Cerebellar cortex (tissue), 1 donor: Measurements from ENCODE around the gene ZCCHC7.
A peak's percentile ranks its signal among the peaks of the same experiment; 100 is the strongest.
"Not testable (repeated sequence)": the region's sequence is repeated elsewhere in the genome, so short reads cannot be mapped to it uniquely, and the experiment has no call there.

Experiments used
- DNase-seq: peaks from one replicate; pipeline ENCODE4 v3.0.0-alpha.2; 2015; ENCODE audit warnings: low spot score

ZCCHC7 gene

DNA sequence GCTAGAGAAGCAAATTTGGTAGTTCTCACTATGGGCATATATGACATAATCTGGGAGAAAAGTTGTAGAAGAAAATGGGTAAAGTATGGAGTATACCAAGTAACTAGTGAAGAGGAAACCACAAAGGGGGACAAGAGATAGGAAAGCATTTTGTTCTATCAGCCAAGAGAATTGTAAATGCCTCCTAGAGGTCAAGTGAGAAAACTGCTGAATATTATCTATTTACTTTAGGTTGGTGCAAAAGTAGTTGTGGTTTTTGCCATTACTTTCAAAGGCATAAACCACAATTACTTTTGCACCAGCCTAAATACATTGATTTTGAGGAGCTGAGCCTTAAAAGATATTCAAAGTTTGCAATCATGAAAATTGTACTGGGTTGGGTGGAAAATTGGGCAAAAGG is 175.4 kb downstream of the ZCCHC7 start:
- no peak for DNase-seq

DNA sequence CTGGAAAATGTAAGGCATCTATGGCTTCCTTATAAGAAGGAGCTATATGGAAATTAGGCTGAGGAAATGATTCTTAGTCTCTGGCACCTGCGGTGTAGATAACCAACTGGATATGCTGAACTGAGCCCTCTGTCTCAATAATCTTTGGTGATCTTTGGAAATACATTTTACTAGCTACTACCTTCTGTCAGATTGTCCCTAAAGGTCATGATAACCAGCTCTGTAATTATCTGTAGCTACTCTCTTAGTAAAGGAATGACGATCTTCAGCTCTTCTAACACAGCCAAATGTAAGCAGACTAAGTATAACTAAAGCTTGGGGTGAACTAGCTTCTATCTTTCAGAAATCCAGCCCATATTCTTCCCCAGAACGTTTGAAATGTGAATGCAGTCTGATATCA is 177.2 kb downstream of the ZCCHC7 start:
- no peak for DNase-seq

DNA sequence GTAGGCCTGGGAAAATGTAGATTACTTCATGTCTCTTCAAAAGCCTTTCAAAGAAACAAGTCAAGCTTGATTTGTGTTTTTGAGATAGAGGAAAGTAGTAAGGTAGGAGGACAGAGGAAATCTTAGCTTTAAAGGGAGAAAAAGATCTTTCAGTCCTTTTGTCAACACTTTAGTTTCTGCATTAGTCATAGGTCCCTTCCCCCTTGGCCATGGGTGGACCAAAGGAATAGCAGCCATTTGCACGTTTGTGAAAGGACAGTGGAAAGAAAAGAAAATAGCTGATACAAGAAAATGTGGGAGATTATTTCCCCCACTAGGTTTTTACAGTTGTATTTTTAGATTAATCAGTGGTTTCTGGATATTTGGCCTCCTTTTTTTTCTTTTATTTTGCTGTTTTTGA is 180.2 kb downstream of the ZCCHC7 start:
- no peak for DNase-seq

DNA sequence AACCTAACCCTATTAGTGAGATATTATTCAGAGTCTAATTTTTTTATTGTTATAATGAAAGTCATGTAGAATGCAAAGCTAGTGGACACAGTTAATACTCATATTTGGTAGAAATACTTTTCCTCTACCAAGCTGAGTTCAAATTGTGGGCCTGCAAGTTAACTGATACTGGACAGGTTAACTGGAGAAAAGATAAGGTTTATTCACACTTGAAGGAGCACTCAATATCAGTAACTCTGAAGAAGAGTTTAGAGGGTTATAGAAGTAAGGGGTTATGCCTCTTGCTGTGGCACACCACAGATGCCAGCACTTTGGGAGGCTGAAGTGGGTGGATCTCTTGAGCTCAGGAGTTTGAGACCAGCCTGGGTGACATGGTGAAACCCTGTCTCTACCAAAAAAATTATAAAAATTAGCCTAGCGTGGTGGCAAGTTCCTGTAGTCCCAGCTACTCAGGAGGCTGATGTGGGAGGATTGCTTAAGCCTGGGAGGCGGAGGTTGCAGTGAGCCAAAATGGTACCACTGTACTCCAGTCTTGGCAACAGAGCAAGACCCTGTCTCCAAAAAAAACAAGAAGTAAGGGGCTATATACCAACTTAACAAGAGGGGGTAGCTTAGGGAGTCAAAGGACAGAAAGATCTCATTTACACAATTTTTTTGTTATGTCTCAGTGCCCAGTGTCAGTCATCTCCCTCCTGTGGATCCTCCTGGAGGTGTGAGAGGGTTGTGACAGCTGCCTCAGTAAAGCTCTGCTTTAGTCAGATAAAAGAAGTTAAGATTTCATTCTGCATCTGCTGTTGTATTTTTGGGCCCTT is 180.9 kb downstream of the ZCCHC7 start:
- no peak for DNase-seq

DNA sequence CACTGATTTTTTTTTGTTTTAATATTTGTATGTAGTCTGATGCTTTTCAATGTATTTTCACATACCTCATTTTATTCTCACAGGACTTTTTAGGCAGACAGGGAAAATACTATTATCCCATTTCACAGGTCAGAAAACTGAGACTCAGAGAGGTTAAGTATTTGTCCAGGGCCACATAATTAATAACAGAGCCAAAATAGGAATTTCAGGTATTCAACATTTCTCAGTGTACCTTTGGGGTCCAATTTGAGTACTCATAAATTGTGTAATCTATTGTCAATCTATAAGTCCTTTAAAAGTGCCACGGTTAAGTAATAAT is 181.4 kb downstream of the ZCCHC7 start:
- DNase-seq: no peak

DNA sequence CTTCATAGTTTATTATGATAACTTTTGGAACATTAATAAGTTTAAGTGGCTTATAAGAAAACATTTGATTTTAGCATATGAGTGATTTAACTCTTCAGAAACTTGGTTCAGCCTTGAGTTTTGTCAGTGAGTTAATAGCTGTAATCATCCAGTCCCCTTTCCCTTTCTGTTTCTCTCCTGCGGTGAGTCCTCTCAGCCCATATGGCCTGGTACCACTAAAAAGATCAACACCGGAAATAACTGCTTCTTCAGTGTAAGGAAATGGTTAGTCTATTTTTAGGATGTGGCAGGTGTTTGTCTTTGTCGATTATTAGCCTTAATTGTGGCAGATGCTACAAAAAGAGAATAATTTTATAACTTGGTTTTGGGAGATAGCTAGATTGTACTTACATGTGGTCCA is 181.9 kb downstream of the ZCCHC7 start:
- DNase-seq: peak; percentile 71

DNA sequence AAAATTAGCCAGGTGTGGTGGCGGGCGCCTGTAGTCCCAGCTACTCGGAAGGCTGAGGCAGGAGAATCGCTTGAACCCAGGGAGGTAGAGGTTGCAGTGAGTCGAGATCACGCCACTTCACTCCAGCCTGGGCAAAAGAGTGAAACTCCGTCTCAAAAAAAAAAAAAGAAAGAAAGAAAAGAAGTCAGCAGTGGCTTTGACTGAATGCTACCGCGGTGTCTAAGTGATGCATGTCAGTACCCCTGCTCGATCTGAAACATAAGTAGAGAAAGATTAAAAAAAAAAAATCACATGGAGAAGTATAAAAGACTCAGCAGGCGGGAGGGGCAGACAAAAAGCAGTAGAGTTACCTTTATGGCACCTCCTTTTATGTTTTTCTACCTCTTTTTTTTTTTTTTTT is 182.9 kb downstream of the ZCCHC7 start:
- not testable (repeated sequence) for DNase-seq

DNA sequence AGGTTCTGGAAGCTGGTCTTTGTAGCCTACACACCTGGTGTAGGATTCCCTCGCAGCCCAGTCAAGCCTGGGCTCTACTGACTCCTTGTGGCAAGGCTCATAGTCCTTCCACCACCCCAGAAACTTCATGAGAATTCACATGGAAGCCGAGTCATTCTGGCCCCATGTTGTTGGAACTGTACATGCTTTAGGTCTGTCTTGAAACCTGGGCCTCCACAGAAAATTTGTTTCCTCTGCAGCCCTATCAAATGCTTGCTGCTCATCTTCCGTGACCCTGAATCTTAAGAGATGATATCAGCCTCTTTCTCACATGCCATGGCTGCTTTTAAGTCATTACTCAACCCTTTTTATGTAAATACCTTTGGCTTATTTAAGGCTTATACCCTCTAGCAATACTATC is 188.8 kb downstream of the ZCCHC7 start:
- no peak for DNase-seq

DNA sequence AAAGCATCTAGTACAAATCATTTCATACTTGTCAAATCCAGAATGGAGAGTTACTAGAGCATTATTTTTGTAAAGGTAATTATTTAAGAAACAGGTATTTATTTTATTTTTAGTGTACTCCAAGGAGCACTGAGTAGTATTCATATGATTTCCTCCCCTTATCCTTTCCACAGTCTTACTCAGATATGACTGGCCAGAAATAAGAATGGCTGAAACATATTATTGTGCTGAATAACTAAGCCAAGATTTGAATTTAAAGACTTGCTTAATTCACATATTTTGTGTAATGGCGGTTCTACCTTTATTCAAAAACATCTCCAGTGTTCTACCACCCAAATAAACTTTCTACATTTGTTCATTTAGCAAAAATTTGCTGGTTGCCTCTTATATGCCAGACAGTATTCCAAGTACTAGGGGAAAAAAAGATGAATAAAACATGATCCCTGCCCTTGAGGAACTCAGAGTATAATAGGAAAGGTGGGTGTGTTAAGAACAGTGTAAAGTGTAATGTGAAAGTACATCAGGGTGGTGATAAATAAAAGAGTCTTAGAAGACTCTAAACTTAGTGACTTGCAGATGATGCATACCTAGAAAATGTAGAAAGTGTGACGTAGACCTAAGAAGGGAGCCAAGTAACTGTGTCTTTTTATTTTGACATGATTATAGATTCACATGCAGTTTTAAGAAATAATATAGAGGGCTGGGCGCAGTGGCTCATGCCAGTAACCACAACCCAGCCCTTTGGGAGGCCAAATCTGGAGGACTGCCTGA is 191.7 kb downstream of the ZCCHC7 start:
- no peak for DNase-seq

DNA sequence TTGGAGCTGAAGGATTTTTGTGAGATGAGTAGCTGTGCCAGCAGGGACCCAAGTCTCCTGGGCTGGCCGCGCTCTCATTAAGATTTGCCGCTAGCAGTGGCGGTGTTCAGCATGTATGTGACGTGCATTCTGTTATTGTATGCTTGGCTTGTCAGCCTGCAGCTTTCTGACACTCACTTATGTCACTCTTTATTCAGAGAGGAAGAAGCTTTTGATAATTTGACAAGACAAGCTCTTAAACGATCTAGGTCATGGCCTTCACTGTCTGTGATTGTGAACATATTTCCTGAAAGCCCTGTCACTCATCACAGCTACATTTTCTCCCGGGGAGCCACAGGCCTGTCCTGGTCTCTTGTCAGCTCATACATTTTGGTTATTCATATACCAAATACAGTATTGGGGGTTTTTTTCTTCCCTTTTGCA is 203.9 kb downstream of the ZCCHC7 start:
- peak; percentile 60 for DNase-seq

DNA sequence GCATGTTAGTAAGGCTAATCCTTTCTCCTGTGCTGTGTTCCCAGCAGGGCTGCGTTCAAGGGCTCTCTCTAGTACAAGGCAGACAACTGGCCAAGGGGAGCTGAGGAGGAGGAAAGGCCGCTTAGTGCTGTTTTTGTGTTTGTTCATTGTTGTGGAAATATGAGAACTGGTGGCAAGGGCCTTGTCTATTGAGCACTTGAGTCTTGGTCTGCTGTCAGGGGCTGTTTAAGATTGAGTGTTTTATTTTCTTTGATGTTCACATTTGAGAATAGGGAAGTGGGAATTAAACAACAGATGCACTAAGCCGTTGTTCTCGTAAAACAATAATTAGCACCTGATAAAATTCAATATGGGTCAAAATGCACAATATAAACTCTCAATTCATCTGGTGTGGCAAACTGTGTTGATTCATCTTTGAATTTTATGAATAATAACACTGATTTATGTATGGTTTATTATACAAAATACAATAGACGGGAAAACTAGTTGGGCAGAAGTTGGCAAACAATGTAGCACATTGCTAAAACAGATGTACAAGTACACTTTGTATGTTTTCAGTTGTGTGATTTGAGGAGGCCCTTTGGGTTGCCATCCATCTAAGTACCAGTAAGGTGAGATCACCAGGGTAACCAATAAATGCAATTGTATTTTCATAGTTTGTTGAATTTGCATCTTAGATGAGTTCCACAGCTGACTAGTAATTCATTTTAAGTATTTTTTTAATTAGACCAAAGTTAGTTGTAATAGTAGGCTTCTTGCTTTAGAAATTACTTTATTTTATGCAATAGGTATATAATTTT is 204.5 kb downstream of the ZCCHC7 start:
- no peak for DNase-seq

DNA sequence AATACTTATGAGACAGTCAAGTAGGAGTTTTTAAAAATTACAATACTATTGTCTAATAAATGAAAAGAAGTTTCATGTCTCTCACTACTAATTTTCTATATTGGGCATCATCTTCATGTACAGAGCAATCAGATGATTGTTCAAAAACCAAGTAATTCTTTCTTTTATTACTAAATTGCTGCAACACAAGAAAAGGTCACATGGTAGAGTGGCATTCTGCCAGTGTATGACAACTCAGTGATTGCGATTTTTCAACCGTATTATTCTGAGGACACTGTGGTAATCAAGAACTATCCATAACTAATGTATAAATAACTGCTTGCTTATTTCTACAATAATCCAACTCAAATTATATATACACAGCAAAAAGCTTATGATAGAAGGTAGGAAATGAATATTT is 205.4 kb downstream of the ZCCHC7 start:
- no peak for DNase-seq

DNA sequence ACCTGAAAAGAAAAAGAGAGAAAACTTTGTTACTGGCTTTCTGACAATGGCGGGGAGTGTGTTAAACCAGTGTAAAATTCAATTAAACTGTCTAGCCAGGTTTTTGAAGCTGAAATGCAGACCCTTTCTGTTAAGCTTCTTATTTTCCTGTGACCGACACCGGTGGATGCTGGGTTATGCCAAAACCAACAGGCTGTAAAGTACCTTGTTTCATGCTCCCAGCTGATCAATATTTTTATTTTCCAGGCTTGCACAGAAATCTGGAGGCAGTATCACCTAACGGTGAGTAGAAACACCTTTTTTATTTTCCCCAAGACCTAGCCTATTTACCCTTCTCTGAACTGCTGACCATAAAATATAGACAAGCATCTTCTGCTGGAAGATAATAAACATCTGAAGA is 207.2 kb downstream of the ZCCHC7 start:
- no peak for DNase-seq

DNA sequence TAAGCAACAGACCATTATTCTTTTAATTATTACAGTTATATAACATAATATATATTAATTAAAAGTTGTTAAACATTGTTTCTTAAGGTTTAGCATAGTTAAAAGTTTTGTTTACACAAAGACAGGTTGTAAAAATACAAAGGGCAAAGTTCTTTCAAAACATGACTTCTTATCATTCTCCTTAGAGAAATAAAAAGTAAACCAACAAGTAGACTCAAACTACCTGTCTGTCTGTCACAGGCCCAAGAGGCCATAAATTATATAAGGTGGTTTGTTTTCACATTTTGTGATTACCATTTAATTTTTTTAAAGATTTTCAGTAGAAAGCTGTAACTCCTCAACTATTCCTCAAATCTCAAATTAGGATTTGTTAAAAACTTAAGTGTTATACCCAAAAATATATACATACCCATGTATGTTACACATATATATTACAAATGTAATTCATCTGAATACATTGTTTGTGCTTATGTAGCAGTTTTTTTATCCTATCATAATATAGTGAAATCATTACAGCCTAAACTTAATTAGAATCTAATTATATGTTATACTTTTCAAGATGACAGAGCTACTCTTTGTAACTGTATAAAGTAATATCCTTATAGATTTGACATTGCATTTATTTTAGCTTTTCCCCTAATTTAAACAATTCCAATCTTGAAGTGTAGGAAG is 208.3 kb downstream of the ZCCHC7 start:
- DNase-seq: no peak

DNA sequence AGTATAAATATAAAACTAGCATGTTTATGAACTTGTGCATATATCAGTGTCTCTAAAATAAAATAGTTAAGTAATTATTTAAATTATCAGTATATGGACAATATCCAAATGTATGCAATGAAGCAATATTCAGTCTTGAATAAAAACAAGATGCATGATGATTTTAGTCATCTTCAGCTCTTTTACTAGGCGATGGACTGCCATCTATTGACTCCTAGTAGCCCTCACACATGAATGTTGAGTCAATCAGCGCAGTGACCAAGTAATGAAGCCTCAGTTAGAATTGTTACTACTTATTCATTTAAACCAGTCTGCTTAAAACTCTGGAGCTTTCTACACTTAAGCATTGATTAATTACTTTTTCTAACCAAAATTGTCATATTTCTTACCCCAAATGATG is 209.2 kb downstream of the ZCCHC7 start:
- DNase-seq: peak; percentile 35

DNA sequence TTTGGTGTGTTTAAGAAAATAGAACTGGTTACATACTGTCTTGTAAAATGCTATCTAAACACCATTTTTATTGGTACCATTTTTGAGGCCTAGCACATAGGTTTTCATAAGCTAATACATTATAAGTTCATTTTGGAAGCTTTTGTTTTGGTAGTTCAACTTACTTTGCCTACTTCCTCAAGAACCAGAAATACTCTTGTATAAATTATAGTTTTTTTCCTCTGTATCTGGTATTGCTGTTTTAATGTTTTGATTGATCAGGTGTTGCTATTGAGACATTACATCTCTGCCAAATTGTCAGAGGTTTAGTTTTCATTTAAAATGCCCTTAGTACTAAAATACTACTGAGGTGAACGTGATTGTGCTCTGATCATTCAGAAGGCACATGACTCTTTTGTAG is 211.5 kb downstream of the ZCCHC7 start:
- no peak for DNase-seq

DNA sequence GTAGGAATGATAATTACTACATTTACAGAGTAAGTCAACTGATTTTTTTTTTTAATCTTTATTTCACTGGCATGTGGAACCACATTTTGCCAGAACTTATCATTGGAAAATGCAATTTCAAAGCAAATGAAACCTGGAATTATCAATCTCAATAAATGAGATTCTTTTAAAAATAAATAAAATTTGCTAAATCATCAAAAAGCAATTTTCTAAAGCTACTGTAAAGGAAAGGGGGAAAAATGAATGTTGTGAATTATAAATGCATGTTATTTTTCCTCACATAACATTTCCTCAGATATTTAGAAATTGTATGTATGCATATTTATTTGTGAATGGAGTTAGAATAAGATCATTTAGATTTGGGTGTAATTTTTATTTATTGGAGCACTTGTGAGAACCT is 212.2 kb downstream of the ZCCHC7 start:
- DNase-seq: no peak

DNA sequence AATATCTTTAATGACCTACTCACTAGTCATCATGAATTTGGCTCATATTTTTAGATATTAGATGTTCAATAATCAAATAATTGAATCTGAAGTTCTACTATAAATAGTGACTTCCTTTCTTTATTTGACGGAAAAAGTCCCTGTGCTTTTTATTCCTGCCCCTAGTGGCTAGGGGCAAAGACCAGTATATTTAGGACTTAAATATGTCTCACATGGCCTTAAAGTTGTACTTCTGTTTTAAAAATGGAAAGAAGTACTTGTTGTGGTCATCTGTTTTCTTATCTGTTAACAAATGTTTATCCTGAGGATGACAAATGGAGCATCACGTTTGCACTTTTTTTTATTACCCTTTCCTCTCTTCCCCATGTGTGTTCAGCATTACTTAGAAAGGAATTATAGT is 212.9 kb downstream of the ZCCHC7 start:
- DNase-seq: no peak

DNA sequence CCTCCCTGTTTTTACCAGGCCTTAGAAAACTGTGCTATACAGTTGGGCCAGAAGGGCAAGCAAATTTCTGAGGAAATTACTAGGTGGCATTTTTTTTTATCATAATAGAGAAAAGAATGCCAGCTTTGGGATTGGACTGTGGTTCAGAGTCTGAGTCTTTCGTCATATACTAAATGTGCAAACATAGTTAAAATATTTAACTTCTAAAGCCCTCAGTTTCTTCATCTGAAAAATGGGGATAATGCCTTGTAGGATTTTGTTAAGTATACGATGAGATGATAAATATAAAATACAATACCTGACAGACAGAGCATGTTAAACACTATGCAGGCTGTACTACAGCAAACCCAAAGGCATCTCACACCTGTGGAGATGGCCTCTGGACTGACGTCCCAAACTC is 214.9 kb downstream of the ZCCHC7 start:
- DNase-seq: no peak

DNA sequence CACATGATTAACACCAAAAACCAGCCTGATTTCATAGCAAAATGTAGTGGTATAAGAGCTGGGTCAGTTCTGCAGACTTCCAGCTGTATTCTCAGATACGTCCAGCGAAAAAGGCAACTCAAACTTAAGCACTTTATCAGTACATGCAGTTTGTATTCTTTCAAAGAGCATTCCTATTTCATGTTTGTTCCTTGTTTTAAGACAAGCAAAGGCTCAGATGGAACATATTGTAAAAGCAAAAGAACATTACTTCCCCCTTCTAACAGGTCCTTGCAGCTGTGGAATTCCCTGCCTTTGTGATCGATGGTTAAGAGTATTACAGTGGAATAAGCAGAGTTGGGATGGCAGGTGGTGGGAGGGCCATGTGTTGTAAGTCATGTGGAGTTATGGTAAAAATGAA is 215.8 kb downstream of the ZCCHC7 start:
- DNase-seq: no peak

DNA sequence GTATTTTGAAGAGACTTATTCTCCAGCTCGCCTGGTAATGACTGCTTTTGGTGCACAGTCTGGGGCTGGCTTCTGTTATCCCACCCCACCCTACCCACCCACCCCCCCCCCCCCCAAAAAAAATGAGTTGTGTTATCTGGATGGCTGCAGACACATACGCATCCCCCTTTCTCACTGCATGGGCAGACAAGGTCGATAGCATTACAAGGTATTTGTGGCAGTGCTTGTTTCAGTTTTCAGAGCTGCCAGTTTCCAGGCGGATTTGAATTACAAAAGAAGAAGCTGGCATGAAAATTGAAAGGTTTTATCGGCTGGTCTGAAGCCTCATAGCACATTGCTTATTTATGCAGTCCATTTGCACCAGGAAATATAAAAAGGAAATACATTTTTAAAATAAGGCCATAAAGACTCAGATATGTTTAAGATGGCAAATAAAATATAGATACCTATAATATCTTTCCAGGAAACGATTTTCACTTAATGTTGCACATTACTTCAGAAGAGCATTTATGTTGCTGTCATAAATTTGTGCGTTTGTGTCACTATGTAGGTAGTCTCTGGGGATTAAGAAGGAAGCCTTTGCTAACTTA is 217.0 kb downstream of the ZCCHC7 start:
- DNase-seq: no peak

DNA sequence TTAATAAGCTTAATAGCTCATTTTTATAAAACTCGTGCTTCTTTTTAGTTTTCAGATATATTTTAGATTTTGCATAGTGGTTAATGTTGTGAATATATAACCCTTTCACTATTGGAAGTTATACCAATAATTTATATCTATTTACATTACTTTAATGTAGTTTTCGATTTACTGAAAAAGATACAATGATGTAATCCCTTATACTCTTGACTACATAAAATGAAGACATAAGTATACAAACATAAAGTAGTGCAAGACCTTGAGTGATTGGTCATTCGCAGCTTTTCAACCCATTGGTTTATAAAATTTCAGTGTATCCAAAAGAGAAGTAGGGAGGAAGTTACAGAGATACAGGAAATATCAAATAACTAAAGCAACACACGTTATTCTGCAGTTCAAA is 217.8 kb downstream of the ZCCHC7 start:
- no peak for DNase-seq
